ENCODE measurements around the gene KMT5B.

The KMT5B gene

DNA sequence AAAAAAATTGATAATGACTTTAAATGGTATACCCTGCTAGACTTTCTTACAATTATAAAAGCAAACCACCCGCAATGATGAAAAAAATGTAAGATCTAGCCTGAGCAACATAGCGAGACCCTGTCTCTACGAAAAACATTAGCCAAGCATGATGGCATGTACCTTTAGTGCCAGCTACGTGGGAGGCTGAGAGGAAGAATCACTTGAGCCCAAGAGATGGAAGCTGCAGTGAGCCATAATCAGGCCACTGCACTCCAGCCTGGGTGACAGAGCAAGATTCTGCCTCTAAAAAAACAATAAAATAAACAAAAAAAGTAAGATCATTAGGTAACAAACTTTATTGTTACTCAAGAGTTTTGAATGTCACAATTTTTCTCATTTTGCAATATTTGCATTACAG is 39.2 kb downstream of the KMT5B start:
- no peak for DNase-seq (ENCODE audit: low spot score)
- TF ChIP-seq CTCF (IDR thresholded peaks at IDR 0.05; ENCODE audit: extremely low read depth, insufficient read depth, missing control alignments), result no peak
- in situ Hi-C loops (cut with MboI; ENCODE audit: low pct_unique_long_range_greater_than_20kb, low sequenced_read_pairs, unreplicated experiment), result no loop called here

- no peak for TF ChIP-seq CTCF (IDR thresholded peaks at IDR 0.05; ENCODE audit: extremely low read depth, insufficient read depth, missing control alignments)
- no peak for DNase-seq (ENCODE audit: low spot score)
- in situ Hi-C loops (cut with MboI; ENCODE audit: low pct_unique_long_range_greater_than_20kb, low sequenced_read_pairs, unreplicated experiment), result no loop called here
Observed at GRCh38 chr11:68169442-68169841, 43.7 kb downstream of the KMT5B start.

DNA sequence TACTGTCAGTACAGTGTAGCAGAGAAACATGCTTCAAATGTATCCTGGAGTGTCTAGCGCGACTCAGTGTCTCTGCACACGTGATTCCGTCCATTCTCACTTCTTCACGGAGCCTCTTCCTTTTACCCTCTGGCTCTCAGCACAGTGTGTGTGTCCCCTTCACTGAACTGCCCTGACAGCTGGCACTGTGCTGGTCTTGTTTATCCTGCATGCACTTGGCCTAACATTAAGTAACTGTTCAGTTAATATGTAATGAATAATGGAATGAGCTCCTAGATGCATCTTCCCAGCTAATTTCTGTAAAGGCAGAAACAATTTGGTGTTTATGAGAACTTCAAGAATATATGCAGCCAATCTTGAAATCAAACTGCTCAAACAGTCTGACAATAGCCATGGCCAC is 44.4 kb downstream of the KMT5B start:
- no peak for DNase-seq (ENCODE audit: low spot score)
- TF ChIP-seq CTCF (IDR thresholded peaks at IDR 0.05; ENCODE audit: extremely low read depth, insufficient read depth, missing control alignments), result no peak
- in situ Hi-C loops (cut with MboI; ENCODE audit: low pct_unique_long_range_greater_than_20kb, low sequenced_read_pairs, unreplicated experiment), result no loop called here

GRCh38 chr11:68167474-68167873 is 45.6 kb downstream of the KMT5B start:
- in situ Hi-C loops (cut with MboI; ENCODE audit: low pct_unique_long_range_greater_than_20kb, low sequenced_read_pairs, unreplicated experiment), result no loop called here
- no peak for TF ChIP-seq CTCF (IDR thresholded peaks at IDR 0.05; ENCODE audit: extremely low read depth, insufficient read depth, missing control alignments)
- no peak for DNase-seq (ENCODE audit: low spot score)

DNA sequence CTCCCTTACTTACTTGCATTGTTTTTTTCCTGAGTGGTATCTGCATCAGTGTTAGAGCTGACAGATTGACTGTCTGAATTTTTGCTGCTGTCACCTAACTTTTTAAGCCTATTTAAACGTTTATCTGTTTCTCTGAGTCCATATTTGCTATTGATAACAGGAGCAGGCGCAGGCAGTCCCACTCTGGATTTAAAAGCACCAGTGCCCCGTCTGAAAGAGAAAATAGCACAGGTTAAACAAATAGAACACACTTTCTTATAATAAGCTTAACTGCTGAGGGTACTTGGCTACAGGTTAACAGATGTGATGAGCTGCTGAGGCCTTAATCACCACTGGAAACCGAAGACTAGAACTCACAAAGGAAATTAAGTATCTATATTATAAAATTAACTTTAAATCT is 46.1 kb downstream of the KMT5B start:
- no peak for DNase-seq (ENCODE audit: low spot score)
- TF ChIP-seq CTCF (IDR thresholded peaks at IDR 0.05; ENCODE audit: extremely low read depth, insufficient read depth, missing control alignments), result no peak
- in situ Hi-C loops (cut with MboI; ENCODE audit: low pct_unique_long_range_greater_than_20kb, low sequenced_read_pairs, unreplicated experiment), result no loop called here

DNA sequence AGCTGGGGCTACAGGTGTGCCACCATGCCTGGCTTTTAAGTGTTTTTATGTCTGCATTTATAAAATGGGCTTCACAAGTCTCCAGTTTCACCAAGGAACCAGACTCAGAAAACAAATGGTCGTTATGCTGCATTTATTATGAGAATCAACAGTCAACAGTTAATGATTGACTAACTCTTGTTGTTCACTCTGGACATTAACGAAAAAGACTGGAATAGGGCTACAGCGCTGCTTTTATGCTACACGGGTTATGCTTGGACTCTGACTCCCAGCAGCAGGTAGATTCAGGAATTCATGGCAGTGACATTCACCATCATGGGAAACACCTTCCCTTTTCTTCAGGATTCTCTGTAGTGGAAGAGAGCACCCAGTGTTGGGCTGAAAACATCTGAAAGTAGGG is 47.5 kb downstream of the KMT5B start:
- TF ChIP-seq CTCF (IDR thresholded peaks at IDR 0.05; ENCODE audit: extremely low read depth, insufficient read depth, missing control alignments), result no peak
- DNase-seq (ENCODE audit: low spot score), result no peak
- in situ Hi-C loops (cut with MboI; ENCODE audit: low pct_unique_long_range_greater_than_20kb, low sequenced_read_pairs, unreplicated experiment), result no loop called here

DNA sequence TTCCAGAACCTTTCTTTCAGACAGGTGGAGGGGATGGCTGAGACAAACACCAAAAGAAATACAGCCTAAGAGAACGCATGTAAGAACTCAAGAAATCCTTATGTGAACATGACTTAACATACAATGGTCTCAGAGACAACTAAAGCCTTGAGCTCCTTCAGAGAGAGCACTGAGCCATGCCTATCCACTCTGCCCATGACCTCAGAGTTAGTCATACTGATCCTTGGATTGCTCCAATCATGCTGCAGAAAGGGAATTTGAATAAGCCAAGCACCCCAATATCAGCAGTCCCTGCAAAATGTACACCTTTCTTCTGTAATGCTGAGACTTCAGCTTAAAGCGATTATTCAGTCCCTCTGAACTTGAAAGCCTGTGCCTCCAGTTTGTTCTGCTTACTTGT is 48.7 kb downstream of the KMT5B start:
- in situ Hi-C loops (cut with MboI; ENCODE audit: low pct_unique_long_range_greater_than_20kb, low sequenced_read_pairs, unreplicated experiment), result no loop called here
- no peak for TF ChIP-seq CTCF (IDR thresholded peaks at IDR 0.05; ENCODE audit: extremely low read depth, insufficient read depth, missing control alignments)
- DNase-seq (ENCODE audit: low spot score), result no peak
